Endothelial cell of umbilical vein (primary cell): Measurements from ENCODE around the gene PLG. TPM values are rescaled to one million over a fixed set of nuclear protein-coding genes. Genes with fewer than 3 reads are reported as not detected.

Experiments used
- BruUV-seq: library from RNA; stranded (reverse); fragments of 400-500 nt; replicated peaks from 2 replicates; lab custom pipeline; 2021; lab: Mats Ljungman, UMichigan
- CTCF ChIA-PET: fragments of 300-600, 350-600 bp; sonication (Branson Sonifier 250); formaldehyde crosslinking; loops from one replicate; lab custom pipeline; 2021; ENCODE audit warnings: antibody characterized with exemption, inconsistent platforms; lab: Charles Lee
- POLR2A ChIA-PET: fragments of 300-600, 350-600 bp; sonication (Branson Sonifier 250); formaldehyde crosslinking; loops from one replicate; lab custom pipeline; 2021; ENCODE audit warnings: antibody characterized with exemption, inconsistent platforms; lab: Charles Lee
- DNase-seq: peaks from one replicate; pipeline ENCODE4 v3.0.0-alpha.2; 2011; ENCODE audit warnings: low read depth, low spot score
- FAIRE-seq: peaks from 2 replicates; lab custom pipeline; 2011; peaks lifted over from hg19 to GRCh38; lab: Jason Lieb, UNC
- H2AFZ ChIP-seq: 2 replicates; pipeline ENCODE4 v1.6.0; 2012; ENCODE audit warnings: low read depth, low read length, control low read depth, inconsistent platforms
- H3K27ac ChIP-seq: 2 replicates; pipeline ENCODE4 v1.5.1; 2011; ENCODE audit warnings: low read depth, mild to moderate bottlenecking, control low read depth, low read length, moderate library complexity; ENCODE audit not compliant: insufficient read depth
- H3K27me3 ChIP-seq, 2 experiments: 2 replicates each; pipeline versions ENCODE4 v1.6.0 to v1.6.1; 2011; ENCODE audit warnings: low read length in 2 of 2, mixed read lengths in 1 of 2; ENCODE audit not compliant: control insufficient read depth in 2 of 2, insufficient read depth in 2 of 2
- H3K36me3 ChIP-seq, 2 experiments: 2 replicates in 1 of 2; 3 replicates in 1 of 2; pipeline ENCODE4 v1.5.1; 2011; ENCODE audit warnings: low read length in 2 of 2, mild to moderate bottlenecking in 1 of 2, moderate library complexity in 1 of 2; ENCODE audit not compliant: control insufficient read depth in 2 of 2, insufficient read depth in 2 of 2; ENCODE audit errors: extremely low read depth in 1 of 2
- H3K4me1 ChIP-seq: 3 replicates; pipeline ENCODE4 v1.5.1; 2011; ENCODE audit warnings: mild to moderate bottlenecking, low read length; ENCODE audit not compliant: control insufficient read depth, insufficient read depth; ENCODE audit errors: extremely low read depth
- H3K4me2 ChIP-seq: 2 replicates; pipeline ENCODE4 v1.6.1; 2011; ENCODE audit warnings: low read length, control low read depth, mixed read lengths; ENCODE audit not compliant: insufficient read depth
- H3K4me3 ChIP-seq, 3 experiments: fragments of 200-600 bp in 1 of 3; sonication (generic), shearing (Covaris generic) in 1 of 3; replicated peaks in 1 of 3; 2 replicates each; pipeline ENCODE4 v1.5.1; 2011 to 2016; ENCODE audit warnings: control low read depth in 3 of 3, low read length in 3 of 3, mild to moderate bottlenecking in 2 of 3, inconsistent platforms in 1 of 3, low read depth in 1 of 3, moderate library complexity in 1 of 3; ENCODE audit not compliant: insufficient read depth in 1 of 3
- H3K79me2 ChIP-seq: 2 replicates; pipeline ENCODE4 v1.6.0; 2012; ENCODE audit warnings: low read length, inconsistent platforms; ENCODE audit not compliant: control insufficient read depth, insufficient read depth
- H3K9ac ChIP-seq: replicated peaks from 2 replicates; pipeline ENCODE3; 2011; ENCODE audit warnings: low read length, control low read depth; ENCODE audit not compliant: insufficient read depth; ENCODE audit errors: extremely low read depth
- H3K9me1 ChIP-seq: replicated peaks from 3 replicates; pipeline ENCODE4 v1.6.0; 2011; ENCODE audit warnings: mild to moderate bottlenecking, low read length; ENCODE audit not compliant: control insufficient read depth, insufficient read depth; ENCODE audit errors: extremely low read depth
- H3K9me3 ChIP-seq: replicated peaks from 2 replicates; pipeline ENCODE4 v1.5.1; 2012; ENCODE audit warnings: low read length, inconsistent platforms; ENCODE audit not compliant: control insufficient read depth, insufficient read depth
- H4K20me1 ChIP-seq: replicated peaks from 2 replicates; pipeline ENCODE3; 2011; ENCODE audit warnings: mild to moderate bottlenecking, low read length; ENCODE audit not compliant: control insufficient read depth, insufficient read depth; ENCODE audit errors: extremely low read depth
- CTCF ChIP-seq, 2 donors: IDR thresholded peaks; 1 replicate in 1 of 2; 2 replicates in 1 of 2; pipeline ENCODE4 v1.5.1; 2011; ENCODE audit warnings: low read length in 2 of 2, mild to moderate bottlenecking in 2 of 2, moderate library complexity in 2 of 2, control low read depth in 1 of 2, inconsistent platforms in 1 of 2, low read depth in 1 of 2; ENCODE audit not compliant: insufficient read depth in 1 of 2; ENCODE audit errors: extremely low read depth in 1 of 2
- EZH2 ChIP-seq: IDR thresholded peaks from 2 replicates; pipeline ENCODE4 v1.6.1; 2012; ENCODE audit warnings: borderline replicate concordance, low read depth, mild to moderate bottlenecking, moderate library complexity, low read length, inconsistent platforms; ENCODE audit not compliant: severe bottlenecking
- FOS ChIP-seq: IDR thresholded peaks from 2 replicates; pipeline ENCODE4 v1.6.1; 2011; ENCODE audit warnings: mild to moderate bottlenecking, low read length, moderate library complexity, borderline replicate concordance; ENCODE audit not compliant: insufficient read depth
- GATA2 ChIP-seq: IDR thresholded peaks from 2 replicates; pipeline ENCODE4 v1.7.0; 2011; ENCODE audit warnings: low read depth, mild to moderate bottlenecking, moderate library complexity, mixed read lengths, low read length; ENCODE audit not compliant: insufficient read length, insufficient read depth
- JUN ChIP-seq: IDR thresholded peaks from 2 replicates; pipeline ENCODE4 v1.6.1; 2011; ENCODE audit warnings: borderline replicate concordance, low read depth; ENCODE audit not compliant: insufficient read length, insufficient read depth
- MYC ChIP-seq: IDR thresholded peaks from one replicate; pipeline ENCODE4 v1.6.1; 2011; ENCODE audit warnings: mild to moderate bottlenecking, low read depth, low read length
- POLR2A ChIP-seq: IDR thresholded peaks from 2 replicates; pipeline ENCODE4 v1.6.1; 2012; ENCODE audit warnings: low read depth, mild to moderate bottlenecking, control low read depth, low read length
- dilution Hi-C: fragments of 300-500 bp; cut with MboI; formaldehyde crosslinking; loops from one replicate; pipeline ENCODE4 v1.15.0; 2019; ENCODE audit warnings: low sequenced_read_pairs; ENCODE audit not compliant: extremely low pct_ligation_motif_present
- intact Hi-C: fragments of 100-400 bp; cut with micrococcal nuclease; formaldehyde crosslinking; loops from one replicate; pipeline ENCODE4 v1.10.0; 2022
- polyA plus RNA-seq, 4 experiments: library from polyadenylated mRNA; depleted of rRNA in 3 of 4; stranded (reverse) in 3 of 4; unstranded in 1 of 4; fragments of >200 nt; gene quantifications; 2 replicates each; pipeline versions ENCODE4 v1.2.1 to v1.2.3, GENCODE V29; 2011 to 2012; ENCODE audit warnings: missing spikeins in 1 of 4
- total RNA-seq: library from RNA; stranded (reverse); gene quantifications from 2 replicates; pipeline ENCODE4 v1.2.3, GENCODE V29; 2021
- TF ChIP-seq, protein P1 (sequence below): IDR thresholded peaks from 2 replicates; pipeline ENCODE4 v1.6.1; 2011; ENCODE audit not compliant: insufficient read depth, insufficient read length

The PLG gene
- total and polyA plus RNA-seq, 2 donors (not counting 3 experiments of a cell fraction or from before 2014, with no cell fraction given), result not detected

DNA sequence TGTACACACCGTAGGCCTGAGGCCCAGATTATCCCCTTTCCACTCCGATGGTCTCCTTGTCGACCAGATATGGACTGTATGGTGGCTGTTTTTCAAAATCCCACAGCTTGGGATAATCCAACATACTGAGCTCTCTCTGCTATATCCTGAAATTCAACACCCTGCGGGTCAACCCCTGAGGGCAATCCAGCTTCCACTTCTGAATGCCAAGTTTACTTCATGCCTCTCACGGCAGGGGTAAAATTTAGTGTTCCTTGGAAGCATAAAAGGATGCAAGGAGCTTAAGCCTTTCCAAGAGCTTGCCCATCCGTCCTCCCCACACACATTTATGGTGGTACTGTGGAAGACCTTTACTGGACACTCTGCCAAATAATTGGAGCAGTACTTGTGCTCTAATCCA is 90.7 kb downstream of the PLG start:
- ChIA-PET POLR2A (no interaction called here), CTCF (no interaction called here)
- no peaks in the 10 kb centered on the region for H3K79me2 ChIP-seq
- no peak overlapping the region for H3K4me2 ChIP-seq
- intact Hi-C loops, result no loop called here
- dilution Hi-C loops, result no loop called here
- no peaks in the 10 kb centered on the region for H3K9me1 ChIP-seq
- H3K4me1 ChIP-seq, result no peaks in the 10 kb centered on the region
- no peak overlapping the region for H3K4me3 ChIP-seq
- TF ChIP-seq FOS, result no peak
- TF ChIP-seq, protein P1, sequence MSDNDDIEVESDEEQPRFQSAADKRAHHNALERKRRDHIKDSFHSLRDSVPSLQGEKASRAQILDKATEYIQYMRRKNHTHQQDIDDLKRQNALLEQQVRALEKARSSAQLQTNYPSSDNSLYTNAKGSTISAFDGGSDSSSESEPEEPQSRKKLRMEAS, result no peak
- TF ChIP-seq JUN, result no peak
- TF ChIP-seq GATA2, result no peak
- TF ChIP-seq MYC, result no peak
- no peak for TF ChIP-seq CTCF (IDR thresholded peaks at IDR 0.05; ENCODE audit: extremely low read depth in 1 of 2, insufficient read depth in 1 of 2, low read depth in 1 of 2, low read length in 2 of 2)
- no peak for TF ChIP-seq POLR2A
- no peaks in the 10 kb centered on the region for H3K36me3 ChIP-seq
- no peaks in the 10 kb centered on the region for H3K27me3 ChIP-seq
- BruUV-seq, result no TSS peak
- H2AFZ ChIP-seq, result no peak overlapping the region
- FAIRE-seq, result no peak
- DNase-seq, result no peak
- no peak overlapping the region for H3K27ac ChIP-seq
- H3K9me3 ChIP-seq, result peaks cover 2% of the 10 kb centered on the region
- no peak overlapping the region for H3K9ac ChIP-seq
- no peaks in the 10 kb centered on the region for H4K20me1 ChIP-seq

GRCh38 chr6:160793652-160794051 is 91.6 kb downstream of the PLG start:
- Histone ChIP-seq H3K79me2 (no peaks in the 10 kb centered on the region), H3K4me1 (no peaks in the 10 kb centered on the region), H3K4me2 (no peak overlapping the region), H3K27ac (no peak overlapping the region), H3K9ac (no peak overlapping the region), H3K9me1 (no peaks in the 10 kb centered on the region), H4K20me1 (no peaks in the 10 kb centered on the region), H2AFZ (no peak overlapping the region), H3K36me3 (no peaks in the 10 kb centered on the region), H3K9me3 (peaks cover 2% of the 10 kb centered on the region), H3K4me3 (no peak overlapping the region), H3K27me3 (no peaks in the 10 kb centered on the region)
- BruUV-seq, result no TSS peak
- ChIA-PET POLR2A (no interaction called here), CTCF (no interaction called here)
- intact Hi-C loops (no loop called here), dilution Hi-C loops (no loop called here)
- DNase-seq (no peak), FAIRE-seq (no peak)
- TF ChIP-seq EZH2, result no peak
